Endothelial cell of umbilical vein (primary cell): ENCODE measurements around the gene SPDYE4. TPM values are rescaled to one million over a fixed set of nuclear protein-coding genes. Genes with fewer than 3 reads are reported as not detected.

Experiments used
- BruUV-seq: library from RNA; stranded (reverse); fragments of 400-500 nt; replicated peaks from 2 replicates; lab custom pipeline; 2021; lab: Mats Ljungman, UMichigan
- CTCF ChIA-PET: fragments of 300-600, 350-600 bp; sonication (Branson Sonifier 250); formaldehyde crosslinking; loops from one replicate; lab custom pipeline; 2021; ENCODE audit warnings: antibody characterized with exemption, inconsistent platforms; lab: Charles Lee
- POLR2A ChIA-PET: fragments of 300-600, 350-600 bp; sonication (Branson Sonifier 250); formaldehyde crosslinking; loops from one replicate; lab custom pipeline; 2021; ENCODE audit warnings: antibody characterized with exemption, inconsistent platforms; lab: Charles Lee
- DNase-seq: peaks from one replicate; pipeline ENCODE4 v3.0.0-alpha.2; 2011; ENCODE audit warnings: low read depth, low spot score
- FAIRE-seq: peaks from 2 replicates; lab custom pipeline; 2011; peaks lifted over from hg19 to GRCh38; lab: Jason Lieb, UNC
- H2AFZ ChIP-seq: 2 replicates; pipeline ENCODE4 v1.6.0; 2012; ENCODE audit warnings: low read depth, low read length, control low read depth, inconsistent platforms
- H3K27ac ChIP-seq: 2 replicates; pipeline ENCODE4 v1.5.1; 2011; ENCODE audit warnings: low read depth, mild to moderate bottlenecking, control low read depth, low read length, moderate library complexity; ENCODE audit not compliant: insufficient read depth
- H3K27me3 ChIP-seq, 2 experiments: 2 replicates each; pipeline versions ENCODE4 v1.6.0 to v1.6.1; 2011; ENCODE audit warnings: low read length in 2 of 2, mixed read lengths in 1 of 2; ENCODE audit not compliant: control insufficient read depth in 2 of 2, insufficient read depth in 2 of 2
- H3K36me3 ChIP-seq, 2 experiments: 2 replicates in 1 of 2; 3 replicates in 1 of 2; pipeline ENCODE4 v1.5.1; 2011; ENCODE audit warnings: low read length in 2 of 2, mild to moderate bottlenecking in 1 of 2, moderate library complexity in 1 of 2; ENCODE audit not compliant: control insufficient read depth in 2 of 2, insufficient read depth in 2 of 2; ENCODE audit errors: extremely low read depth in 1 of 2
- H3K4me1 ChIP-seq: 3 replicates; pipeline ENCODE4 v1.5.1; 2011; ENCODE audit warnings: mild to moderate bottlenecking, low read length; ENCODE audit not compliant: control insufficient read depth, insufficient read depth; ENCODE audit errors: extremely low read depth
- H3K4me2 ChIP-seq: 2 replicates; pipeline ENCODE4 v1.6.1; 2011; ENCODE audit warnings: low read length, control low read depth, mixed read lengths; ENCODE audit not compliant: insufficient read depth
- H3K4me3 ChIP-seq, 3 experiments: fragments of 200-600 bp in 1 of 3; sonication (generic), shearing (Covaris generic) in 1 of 3; replicated peaks in 1 of 3; 2 replicates each; pipeline ENCODE4 v1.5.1; 2011 to 2016; ENCODE audit warnings: control low read depth in 3 of 3, low read length in 3 of 3, mild to moderate bottlenecking in 2 of 3, inconsistent platforms in 1 of 3, low read depth in 1 of 3, moderate library complexity in 1 of 3; ENCODE audit not compliant: insufficient read depth in 1 of 3
- H3K79me2 ChIP-seq: 2 replicates; pipeline ENCODE4 v1.6.0; 2012; ENCODE audit warnings: low read length, inconsistent platforms; ENCODE audit not compliant: control insufficient read depth, insufficient read depth
- H3K9ac ChIP-seq: replicated peaks from 2 replicates; pipeline ENCODE3; 2011; ENCODE audit warnings: low read length, control low read depth; ENCODE audit not compliant: insufficient read depth; ENCODE audit errors: extremely low read depth
- H3K9me1 ChIP-seq: replicated peaks from 3 replicates; pipeline ENCODE4 v1.6.0; 2011; ENCODE audit warnings: mild to moderate bottlenecking, low read length; ENCODE audit not compliant: control insufficient read depth, insufficient read depth; ENCODE audit errors: extremely low read depth
- H3K9me3 ChIP-seq: replicated peaks from 2 replicates; pipeline ENCODE4 v1.5.1; 2012; ENCODE audit warnings: low read length, inconsistent platforms; ENCODE audit not compliant: control insufficient read depth, insufficient read depth
- H4K20me1 ChIP-seq: replicated peaks from 2 replicates; pipeline ENCODE3; 2011; ENCODE audit warnings: mild to moderate bottlenecking, low read length; ENCODE audit not compliant: control insufficient read depth, insufficient read depth; ENCODE audit errors: extremely low read depth
- CTCF ChIP-seq, 2 donors: IDR thresholded peaks; 1 replicate in 1 of 2; 2 replicates in 1 of 2; pipeline ENCODE4 v1.5.1; 2011; ENCODE audit warnings: low read length in 2 of 2, mild to moderate bottlenecking in 2 of 2, moderate library complexity in 2 of 2, control low read depth in 1 of 2, inconsistent platforms in 1 of 2, low read depth in 1 of 2; ENCODE audit not compliant: insufficient read depth in 1 of 2; ENCODE audit errors: extremely low read depth in 1 of 2
- EZH2 ChIP-seq: IDR thresholded peaks from 2 replicates; pipeline ENCODE4 v1.6.1; 2012; ENCODE audit warnings: borderline replicate concordance, low read depth, mild to moderate bottlenecking, moderate library complexity, low read length, inconsistent platforms; ENCODE audit not compliant: severe bottlenecking
- FOS ChIP-seq: IDR thresholded peaks from 2 replicates; pipeline ENCODE4 v1.6.1; 2011; ENCODE audit warnings: mild to moderate bottlenecking, low read length, moderate library complexity, borderline replicate concordance; ENCODE audit not compliant: insufficient read depth
- GATA2 ChIP-seq: IDR thresholded peaks from 2 replicates; pipeline ENCODE4 v1.7.0; 2011; ENCODE audit warnings: low read depth, mild to moderate bottlenecking, moderate library complexity, mixed read lengths, low read length; ENCODE audit not compliant: insufficient read length, insufficient read depth
- JUN ChIP-seq: IDR thresholded peaks from 2 replicates; pipeline ENCODE4 v1.6.1; 2011; ENCODE audit warnings: borderline replicate concordance, low read depth; ENCODE audit not compliant: insufficient read length, insufficient read depth
- MYC ChIP-seq: IDR thresholded peaks from one replicate; pipeline ENCODE4 v1.6.1; 2011; ENCODE audit warnings: mild to moderate bottlenecking, low read depth, low read length
- POLR2A ChIP-seq: IDR thresholded peaks from 2 replicates; pipeline ENCODE4 v1.6.1; 2012; ENCODE audit warnings: low read depth, mild to moderate bottlenecking, control low read depth, low read length
- POLR2AphosphoS5 ChIP-seq: IDR thresholded peaks from 2 replicates; pipeline ENCODE4 v1.6.1; 2012; ENCODE audit warnings: low read depth, mild to moderate bottlenecking, control low read depth, low read length, moderate library complexity; ENCODE audit not compliant: insufficient read depth
- dilution Hi-C: fragments of 300-500 bp; cut with MboI; formaldehyde crosslinking; loops from one replicate; pipeline ENCODE4 v1.15.0; 2019; ENCODE audit warnings: low sequenced_read_pairs; ENCODE audit not compliant: extremely low pct_ligation_motif_present
- intact Hi-C: fragments of 100-400 bp; cut with micrococcal nuclease; formaldehyde crosslinking; loops from one replicate; pipeline ENCODE4 v1.10.0; 2022
- polyA plus RNA-seq, 4 experiments: library from polyadenylated mRNA; depleted of rRNA in 3 of 4; stranded (reverse) in 3 of 4; unstranded in 1 of 4; fragments of >200 nt; gene quantifications; 2 replicates each; pipeline versions ENCODE4 v1.2.1 to v1.2.3, GENCODE V29; 2011 to 2012; ENCODE audit warnings: missing spikeins in 1 of 4
- total RNA-seq: library from RNA; stranded (reverse); gene quantifications from 2 replicates; pipeline ENCODE4 v1.2.3, GENCODE V29; 2021
- TF ChIP-seq, protein P1 (sequence below): IDR thresholded peaks from 2 replicates; pipeline ENCODE4 v1.6.1; 2011; ENCODE audit not compliant: insufficient read depth, insufficient read length

The SPDYE4 gene
- total and polyA plus RNA-seq, 2 donors (not counting 3 experiments of a cell fraction or from before 2014, with no cell fraction given), result not detected

DNA sequence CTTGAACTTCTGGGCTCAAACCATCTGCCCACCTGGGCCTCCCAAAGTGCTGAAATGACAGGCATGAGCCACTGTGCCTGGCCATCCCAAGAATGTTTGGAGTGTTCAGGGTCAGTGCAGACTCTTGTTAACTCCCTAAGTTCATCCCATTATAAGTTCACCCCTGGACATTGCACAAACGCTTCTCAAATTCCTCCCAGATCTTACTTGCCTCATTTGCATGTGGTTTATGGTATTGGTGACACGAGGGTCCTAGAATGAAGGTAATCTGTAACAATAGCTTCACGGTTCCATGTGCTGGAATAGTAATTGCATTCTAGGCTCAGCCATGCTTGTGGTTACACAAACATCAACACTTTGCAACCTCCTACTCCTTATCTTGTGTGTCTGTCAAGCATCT, 8.7 kb downstream of the SPDYE4 start:
- Histone ChIP-seq H3K27ac (no peak overlapping the region), H3K79me2 (no peaks in the 10 kb centered on the region), H2AFZ (no peak overlapping the region), H3K4me2 (no peak overlapping the region), H3K4me3 (no peak overlapping the region), H3K36me3 (no peaks in the 10 kb centered on the region), H4K20me1 (no peaks in the 10 kb centered on the region), H3K27me3 (peaks cover 12 to 14% of the 10 kb centered on the region in 2 experiments), H3K9me3 (no peaks in the 10 kb centered on the region), H3K9ac (no peak overlapping the region), H3K4me1 (peaks cover 5% of the 10 kb centered on the region), H3K9me1 (no peaks in the 10 kb centered on the region)
- BruUV-seq, result no TSS peak
- no peak for FAIRE-seq
- ChIA-PET CTCF (no interaction called here), POLR2A (no interaction called here)
- TF ChIP-seq EZH2, result no peak
- TF ChIP-seq GATA2, result no peak
- TF ChIP-seq MYC, result no peak
- TF ChIP-seq POLR2AphosphoS5, result no peak
- TF ChIP-seq POLR2A, result no peak
- TF ChIP-seq FOS, result no peak
- no peak for TF ChIP-seq JUN
- TF ChIP-seq, protein P1, sequence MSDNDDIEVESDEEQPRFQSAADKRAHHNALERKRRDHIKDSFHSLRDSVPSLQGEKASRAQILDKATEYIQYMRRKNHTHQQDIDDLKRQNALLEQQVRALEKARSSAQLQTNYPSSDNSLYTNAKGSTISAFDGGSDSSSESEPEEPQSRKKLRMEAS, result no peak
- TF ChIP-seq CTCF (IDR thresholded peaks at IDR 0.05; ENCODE audit: extremely low read depth in 1 of 2, insufficient read depth in 1 of 2, low read depth in 1 of 2, low read length in 2 of 2), result no peak
- dilution Hi-C loops, result no loop called here
- intact Hi-C loops, result no loop called here
- DNase-seq, result no peak
